Measurements from ENCODE around the gene F11R.

GRCh38 chr1:161021970-161022353 is 1.0 kb upstream of the F11R start:
- TF ChIP-seq POLR2AphosphoS5 (IDR thresholded peaks at IDR 0.05; ENCODE audit: low read depth, low read length) (no peak), POLR2A (IDR thresholded peaks at IDR 0.05; ENCODE audit: low read depth, low read length) (no peak)

All from GM12892 (cell line).